Cardiac fibroblast (primary cell): Measurements from ENCODE around the gene SRPK2.

Source experiments
- DNase-seq, 2 donors: peaks; one replicate each; pipeline versions ENCODE4 v3.0.0 to v3.0.0-alpha.2; 2010; ENCODE audit warnings: low read depth in 2 of 2
- H3K4me3 ChIP-seq, 2 donors: replicated peaks in 1 of 2; 1 replicate in 1 of 2; 2 replicates in 1 of 2; pipeline ENCODE4 v1.5.1; 2011; ENCODE audit warnings: low read depth in 2 of 2, low read length in 2 of 2, mild to moderate bottlenecking in 2 of 2, moderate library complexity in 1 of 2
- CTCF ChIP-seq: IDR thresholded peaks from one replicate; pipeline ENCODE4 v1.5.1; 2011; ENCODE audit warnings: low read depth, mild to moderate bottlenecking, low read length, inconsistent platforms

SRPK2 gene

GRCh38 chr7:105389889-105390288, 1.2 kb upstream of the SRPK2 start:
- H3K4me3 ChIP-seq, result no peak overlapping the region
- no peak for DNase-seq
- no peak for TF ChIP-seq CTCF

- TF ChIP-seq CTCF, result peak; percentile 13
- peak; percentile 61 to 62 for DNase-seq
- peak overlapping the region; percentile 50 to 75 for H3K4me3 ChIP-seq
These were observed 448 bp upstream of the SRPK2 start for GRCh38 chr7:105389088-105389650.

- DNase-seq, result peak; percentile 42 to 48
- TF ChIP-seq CTCF, result no peak
- H3K4me3 ChIP-seq, result peak overlapping the region; percentile 75 to 80
These were observed 989 bp downstream of the SRPK2 start for GRCh38 chr7:105387508-105388355.

- no peak overlapping the region for H3K4me3 ChIP-seq
- TF ChIP-seq CTCF, result no peak
- DNase-seq, result no peak
These were observed 10.8 kb downstream of the SRPK2 start for GRCh38 chr7:105377903-105378302.

DNA sequence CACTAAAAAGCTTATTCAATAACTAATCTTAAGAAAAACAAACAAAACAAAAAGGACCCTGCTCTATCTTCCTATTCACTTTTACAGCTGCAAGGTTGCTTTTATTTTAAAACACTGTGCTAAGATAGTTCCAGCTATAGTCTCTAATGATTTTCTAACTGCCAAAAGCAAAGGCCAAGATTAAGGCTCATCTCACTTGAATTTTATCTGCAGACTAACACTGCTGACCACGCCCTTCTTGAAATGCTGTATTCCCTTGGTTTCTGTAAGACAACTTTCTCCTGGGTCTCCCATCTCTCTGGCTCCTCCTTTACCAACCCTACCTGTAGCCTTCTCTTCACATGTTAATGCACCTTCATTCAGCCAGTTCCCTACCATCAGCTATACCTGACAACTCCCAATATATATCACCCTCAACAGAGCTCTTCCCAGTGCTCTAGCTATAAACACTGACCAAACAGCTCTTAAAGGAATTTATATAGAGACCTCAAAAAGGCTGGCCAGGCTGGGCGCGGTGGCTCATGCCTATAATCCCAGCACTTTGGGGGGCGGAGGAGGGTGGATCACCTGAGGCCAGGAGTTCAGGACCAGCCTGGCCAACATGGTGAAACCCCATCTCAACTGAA, 11.7 kb downstream of the SRPK2 start:
- no peak for TF ChIP-seq CTCF
- no peak overlapping the region for H3K4me3 ChIP-seq
- peak in 1 of 2 donors; percentile 10 for DNase-seq

GRCh38 chr7:105369944-105370343, 18.8 kb downstream of the SRPK2 start:
- no peak for TF ChIP-seq CTCF
- H3K4me3 ChIP-seq, result no peak overlapping the region
- DNase-seq, result no peak
